ENCODE data around the gene CHCHD6. TPM values are rescaled to one million over a fixed set of nuclear protein-coding genes. Genes with fewer than 3 reads are reported as not detected.

Gene CHCHD6
- total RNA-seq, 1 experiment from 2014 or later: 33.0 TPM

- ATAC-seq: no peak
- CTCF ChIA-PET: no interaction called here
- Histone ChIP-seq H2AFZ (ENCODE audit: low read length) (no peak overlapping the region), H3K79me2 (ENCODE audit: low read length) (no peaks in the 10 kb centered on the region), H4K20me1 (ENCODE audit: low read length) (no peaks in the 10 kb centered on the region), H3K27me3 (ENCODE audit: low read length) (no peaks in the 10 kb centered on the region), H3K9me3 (ENCODE audit: low read length) (no peaks in the 10 kb centered on the region), H3K4me2 (ENCODE audit: low read length) (no peak overlapping the region), H3K9me2 (replicated peaks; ENCODE audit: low read length) (no peaks in the 10 kb centered on the region), H3K36me3 (ENCODE audit: low read depth, low read length) (no peaks in the 10 kb centered on the region), H3F3A (ENCODE audit: low read length, unreplicated experiment) (no peaks in the 10 kb centered on the region), H3K9ac (ENCODE audit: low read length) (no peak overlapping the region), H3K4me3 (ENCODE audit: low read length) (no peak overlapping the region), H3K4me1 (ENCODE audit: insufficient read depth, low read length) (no peaks in the 10 kb centered on the region), H3K27ac (ENCODE audit: low read length) (no peak overlapping the region)
- intact Hi-C loops (cut with micrococcal nuclease): no loop called here
- TF ChIP-seq EZH2phosphoT487 (IDR thresholded peaks at IDR 0.05; ENCODE audit: borderline replicate concordance, low read length) (no peak), CTCF (conservative IDR thresholded peaks at IDR 0.05; ENCODE audit: low read depth, low read length) (no peak), EZH2 (IDR thresholded peaks at IDR 0.05; ENCODE audit: low read length, unreplicated experiment) (no peak)
- BruUV-seq (replicated peaks): no TSS peak
- POLR2A ChIA-PET (ENCODE audit: unreplicated experiment): interaction anchor here (0.5 kb wide), 1 partner anchor 18 kb away, joined by 3 read pairs; no protein-coding TSS in a partner anchor
- DNase-seq: no peak
Observed at GRCh38 chr3:126817781-126818180, 113.7 kb downstream of the CHCHD6 start.

- CTCF ChIA-PET: no interaction called here
- ATAC-seq (no peak), DNase-seq (no peak)
Observed at GRCh38 chr3:126818400-126819095, 114.5 kb downstream of the CHCHD6 start.

More at GRCh38 chr3:126818400-126819095, 114.5 kb downstream of the CHCHD6 start:
- POLR2A ChIA-PET (ENCODE audit: unreplicated experiment): no interaction called here
- Histone ChIP-seq H3K4me1 (ENCODE audit: insufficient read depth, low read length) (no peaks in the 10 kb centered on the region), H2AFZ (ENCODE audit: low read length) (no peak overlapping the region), H3K36me3 (ENCODE audit: low read depth, low read length) (no peaks in the 10 kb centered on the region), H3K27ac (ENCODE audit: low read length) (no peak overlapping the region), H3K4me3 (ENCODE audit: low read length) (no peak overlapping the region), H3K79me2 (ENCODE audit: low read length) (no peaks in the 10 kb centered on the region), H3K9me3 (ENCODE audit: low read length) (no peaks in the 10 kb centered on the region), H3K4me2 (ENCODE audit: low read length) (no peak overlapping the region), H3K27me3 (ENCODE audit: low read length) (no peaks in the 10 kb centered on the region), H4K20me1 (ENCODE audit: low read length) (no peaks in the 10 kb centered on the region), H3K9ac (ENCODE audit: low read length) (no peak overlapping the region), H3F3A (ENCODE audit: low read length, unreplicated experiment) (no peaks in the 10 kb centered on the region), H3K9me2 (replicated peaks; ENCODE audit: low read length) (no peaks in the 10 kb centered on the region)
- BruUV-seq (replicated peaks): no TSS peak
- intact Hi-C loops (cut with micrococcal nuclease): no loop called here
- TF ChIP-seq EZH2 (IDR thresholded peaks at IDR 0.05; ENCODE audit: low read length, unreplicated experiment): no peak
- TF ChIP-seq CTCF (conservative IDR thresholded peaks at IDR 0.05; ENCODE audit: low read depth, low read length): no peak
- TF ChIP-seq EZH2phosphoT487 (IDR thresholded peaks at IDR 0.05; ENCODE audit: borderline replicate concordance, low read length): no peak

All from PC-3 (cell line).